WTC11 (cell line): Measurements from ENCODE around the gene SAMD3. TPM values are rescaled to one million over a fixed set of nuclear protein-coding genes. Genes with fewer than 3 reads are reported as not detected.

Experiments used
- ATAC-seq: fragments of 200-7000 bp; cut with Tn5 transposase; 2 replicates; pipeline ENCODE4 v1.10.0; 2021; ENCODE audit warnings: mild to moderate bottlenecking, moderate library complexity
- CTCF ChIA-PET: fragments of 300-600 bp; sonication (Branson Sonifier 250); formaldehyde crosslinking; loops from one replicate; lab custom pipeline; 2021; ENCODE audit warnings: antibody characterized with exemption; lab: Charles Lee
- POLR2A ChIA-PET: fragments of 350-600 bp; sonication (Branson Sonifier 250); formaldehyde crosslinking; loops from one replicate; lab custom pipeline; 2021; ENCODE audit warnings: antibody characterized with exemption; lab: Charles Lee
- DNase-seq: peaks from one replicate; pipeline ENCODE4 v3.0.0; 2021; ENCODE audit warnings: low spot score
- H3K27ac Mint-ChIP-seq: 2 replicates; pipeline ENCODE4 v1.8.0; 2021; ENCODE audit warnings: mixed read lengths
- H3K27me3 Mint-ChIP-seq: 2 replicates; pipeline ENCODE4 v1.8.0; 2021; ENCODE audit warnings: low read depth, mild to moderate bottlenecking, moderate library complexity, mixed read lengths
- H3K36me3 Mint-ChIP-seq: 2 replicates; pipeline ENCODE4 v1.8.0; 2021; ENCODE audit warnings: mixed read lengths
- H3K4me1 Mint-ChIP-seq: 2 replicates; pipeline ENCODE4 v1.8.0; 2022; ENCODE audit warnings: mixed read lengths
- H3K4me3 Mint-ChIP-seq: 2 replicates; pipeline ENCODE4 v1.8.0; 2021; ENCODE audit warnings: mild to moderate bottlenecking, moderate library complexity, mixed read lengths
- H3K9me3 Mint-ChIP-seq: 2 replicates; pipeline ENCODE4 v1.8.0; 2021; ENCODE audit warnings: mixed read lengths
- ESRRA ChIP-seq: sonication (generic); formaldehyde crosslinking; IDR thresholded peaks from 2 replicates; pipeline ENCODE4 v1.8.1; 2022; ENCODE audit warnings: mild to moderate bottlenecking, missing genetic modification reagents, borderline replicate concordance
- FOXP1 ChIP-seq: sonication (generic); formaldehyde crosslinking; IDR thresholded peaks from 2 replicates; pipeline ENCODE4 v1.8.0; 2022; ENCODE audit warnings: missing genetic modification reagents, mild to moderate bottlenecking, moderate library complexity, borderline replicate concordance
- NFYB ChIP-seq: sonication (generic); formaldehyde crosslinking; conservative IDR thresholded peaks from 2 replicates; pipeline ENCODE4 v1.8.0; 2022; ENCODE audit warnings: low read depth, missing genetic modification reagents
- NR1H2 ChIP-seq: sonication (generic); formaldehyde crosslinking; IDR thresholded peaks from 2 replicates; pipeline ENCODE4 v1.9.0; 2021; ENCODE audit warnings: mild to moderate bottlenecking, moderate library complexity, missing genetic modification reagents
- NR2C2 ChIP-seq: sonication (generic); formaldehyde crosslinking; IDR thresholded peaks from 2 replicates; pipeline ENCODE4 v1.8.0; 2022; ENCODE audit warnings: mild to moderate bottlenecking, missing genetic modification reagents
- NR3C1 ChIP-seq: sonication (generic); formaldehyde crosslinking; conservative IDR thresholded peaks from 2 replicates; pipeline ENCODE4 v1.8.1; 2023; ENCODE audit warnings: low read depth, mild to moderate bottlenecking, missing genetic modification reagents
- RELA ChIP-seq: sonication (generic); formaldehyde crosslinking; IDR thresholded peaks from 2 replicates; pipeline ENCODE4 v1.8.1; 2022; ENCODE audit warnings: missing genetic modification reagents, mild to moderate bottlenecking, borderline replicate concordance
- RORB ChIP-seq: fragments of 250-450 bp; sonication (Bioruptor Pico); IDR thresholded peaks from 2 replicates; pipeline ENCODE4 v1.9.0; 2021; ENCODE audit warnings: mild to moderate bottlenecking
- TCF7 ChIP-seq: sonication (generic); formaldehyde crosslinking; IDR thresholded peaks from 2 replicates; pipeline ENCODE4 v1.8.0; 2022; ENCODE audit warnings: mild to moderate bottlenecking, low read depth, missing genetic modification reagents, moderate library complexity
- TP53 ChIP-seq: sonication (generic); formaldehyde crosslinking; IDR thresholded peaks from 2 replicates; pipeline ENCODE4 v1.8.1; 2023; ENCODE audit warnings: mild to moderate bottlenecking, missing genetic modification reagents
- ZBTB21 ChIP-seq: sonication (generic); formaldehyde crosslinking; IDR thresholded peaks from 2 replicates; pipeline ENCODE4 v1.8.1; 2023; ENCODE audit warnings: mild to moderate bottlenecking, missing genetic modification reagents, borderline replicate concordance
- ZNF138 ChIP-seq: sonication (generic); formaldehyde crosslinking; conservative IDR thresholded peaks from 2 replicates; pipeline ENCODE4 v1.8.1; 2022; ENCODE audit warnings: mild to moderate bottlenecking, moderate library complexity, missing genetic modification reagents
- ZNF263 ChIP-seq: sonication (generic); formaldehyde crosslinking; IDR thresholded peaks from 2 replicates; pipeline ENCODE4 v1.8.1; 2022; ENCODE audit warnings: low read depth, mild to moderate bottlenecking, moderate library complexity, missing genetic modification reagents
- ZNF317 ChIP-seq: sonication (generic); formaldehyde crosslinking; IDR thresholded peaks from 2 replicates; pipeline ENCODE4 v1.8.1; 2023; ENCODE audit warnings: low read depth, mild to moderate bottlenecking, moderate library complexity, missing genetic modification reagents, borderline replicate concordance
- ZNF416 ChIP-seq: fragments of 250-450 bp; sonication (Bioruptor Pico); IDR thresholded peaks from 2 replicates; pipeline ENCODE4 v1.9.0; 2021; ENCODE audit warnings: mild to moderate bottlenecking, inconsistent platforms
- total RNA-seq: library from RNA; stranded (reverse); gene quantifications from 3 replicates; pipeline ENCODE4 v1.2.3, GENCODE V29; 2021
- TF ChIP-seq, protein P1 (sequence below): sonication (generic); formaldehyde crosslinking; IDR thresholded peaks from 2 replicates; pipeline ENCODE4 v1.8.0; 2022; ENCODE audit warnings: mild to moderate bottlenecking, missing genetic modification reagents
- TF ChIP-seq, protein P2 (sequence below): sonication (generic); formaldehyde crosslinking; IDR thresholded peaks from 2 replicates; pipeline ENCODE4 v1.8.1; 2023; ENCODE audit warnings: mild to moderate bottlenecking, missing genetic modification reagents
- TF ChIP-seq, protein P3 (sequence below): sonication (generic); formaldehyde crosslinking; IDR thresholded peaks from 2 replicates; pipeline ENCODE4 v1.8.0; 2022; ENCODE audit warnings: mild to moderate bottlenecking, missing genetic modification reagents
- TF ChIP-seq, protein P4 (sequence below): fragments of 250-450 bp; sonication (Bioruptor Pico); IDR thresholded peaks from 2 replicates; pipeline ENCODE4 v1.9.0; 2021; ENCODE audit warnings: moderate library complexity, mild to moderate bottlenecking, inconsistent platforms, borderline replicate concordance

The SAMD3 gene
- total RNA-seq, 1 experiment from 2014 or later, result 1.2 TPM

DNA sequence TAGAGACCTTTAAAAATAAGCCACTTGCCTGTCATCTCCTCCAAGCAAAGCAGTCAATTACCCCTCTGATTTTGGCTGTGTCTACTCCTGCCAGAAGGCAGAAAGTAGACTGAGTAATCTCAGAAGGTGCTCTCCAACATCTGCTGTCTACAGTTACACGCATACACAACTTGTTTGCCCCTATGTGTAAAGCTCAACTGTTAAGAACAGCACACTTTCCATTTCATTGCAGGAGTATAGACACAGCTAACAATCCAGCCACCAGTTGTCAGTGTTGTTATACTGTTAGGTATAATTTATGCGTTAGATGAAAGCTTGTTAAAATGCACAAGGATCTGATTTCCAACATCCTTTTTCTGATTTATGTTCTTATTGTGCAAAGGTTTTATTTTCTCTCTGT is 88.2 kb downstream of the SAMD3 start:
- Mint-ChIP-seq H3K9me3 (no peaks in the 10 kb centered on the region), H3K4me3 (no peak overlapping the region), H3K27ac (no peak overlapping the region)
- no peak for ATAC-seq
- CTCF ChIA-PET, result interaction anchor here (0.7 kb wide), 1 partner anchor 148 kb away, joined by 6 read pairs; no protein-coding TSS in a partner anchor
- TF ChIP-seq ZBTB21 (CRISPR knock-in tag), result no peak
- TF ChIP-seq NR1H2 (CRISPR knock-in tag), result no peak
- TF ChIP-seq ZNF263 (CRISPR knock-in tag), result no peak
- no peak for TF ChIP-seq ESRRA (CRISPR knock-in tag)
- TF ChIP-seq, all 79 proteins: peak for 0
- DNase-seq, result no peak
- Mint-ChIP-seq H3K4me1 (peaks cover 13% of the 10 kb centered on the region), H3K36me3 (peaks cover 8% of the 10 kb centered on the region), H3K27me3 (no peaks in the 10 kb centered on the region)
- POLR2A ChIA-PET, result interaction anchor here (0.8 kb wide), 1 partner anchor 285 kb away, joined by 4 read pairs; no protein-coding TSS in a partner anchor

DNA sequence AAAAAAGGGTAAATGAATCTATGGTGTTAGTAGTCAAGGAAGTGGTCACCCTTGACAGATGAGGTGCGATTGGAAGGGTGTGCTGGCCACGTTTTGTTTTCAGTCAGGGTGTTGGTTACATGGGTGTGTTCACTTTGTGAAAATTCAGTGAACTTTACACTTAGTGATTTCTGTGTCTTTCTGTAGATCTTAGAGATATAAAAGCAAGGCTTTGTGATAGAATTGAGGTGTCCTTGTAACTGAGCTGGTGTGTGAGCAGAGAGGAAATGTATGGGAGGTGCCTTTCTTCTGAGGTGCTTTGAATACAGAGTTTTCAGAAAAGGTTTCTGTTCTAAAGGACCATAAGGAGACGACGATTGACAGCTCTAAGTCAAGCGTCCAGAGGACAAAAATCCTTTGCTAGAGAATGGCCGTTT is 90.5 kb downstream of the SAMD3 start:
- Mint-ChIP-seq H3K9me3 (no peaks in the 10 kb centered on the region), H3K27me3 (no peaks in the 10 kb centered on the region), H3K4me1 (peaks cover 25% of the 10 kb centered on the region), H3K4me3 (no peak overlapping the region), H3K36me3 (peaks cover 5% of the 10 kb centered on the region; the same call in 1 of the 2 replicates), H3K27ac (0 out of 2 replicates have a peak overlapping the region, but pooled peaks have one; percentile 1)
- ATAC-seq, result no peak
- no peak for DNase-seq
- POLR2A ChIA-PET, result no interaction called here
- TF ChIP-seq, protein P1, sequence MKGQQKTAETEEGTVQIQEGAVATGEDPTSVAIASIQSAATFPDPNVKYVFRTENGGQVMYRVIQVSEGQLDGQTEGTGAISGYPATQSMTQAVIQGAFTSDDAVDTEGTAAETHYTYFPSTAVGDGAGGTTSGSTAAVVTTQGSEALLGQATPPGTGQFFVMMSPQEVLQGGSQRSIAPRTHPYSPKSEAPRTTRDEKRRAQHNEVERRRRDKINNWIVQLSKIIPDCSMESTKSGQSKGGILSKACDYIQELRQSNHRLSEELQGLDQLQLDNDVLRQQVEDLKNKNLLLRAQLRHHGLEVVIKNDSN (CRISPR knock-in tag), result no peak
- CTCF ChIA-PET, result no interaction called here

DNA sequence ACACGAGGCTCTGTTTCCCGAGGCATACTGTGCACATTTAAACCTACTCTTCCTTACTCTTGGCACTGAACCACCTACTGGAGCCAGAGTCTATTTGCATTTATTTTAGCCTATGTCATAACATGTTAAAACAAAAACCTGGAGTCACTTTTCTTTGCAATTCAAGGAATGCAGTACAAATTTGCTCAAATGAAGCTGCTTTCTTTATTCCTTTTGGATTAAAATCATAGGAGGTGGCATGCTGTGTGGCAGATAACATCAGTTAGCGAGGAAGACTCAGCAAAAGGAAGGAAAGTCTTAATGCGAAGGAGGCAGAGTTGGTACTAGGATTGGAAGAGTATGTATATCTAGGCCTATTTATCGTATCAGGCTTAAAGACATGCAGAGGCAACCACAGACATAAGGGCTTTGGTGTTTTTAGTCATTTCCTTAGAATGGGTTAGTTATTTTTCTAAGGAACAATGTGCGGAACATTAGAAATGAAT is 92.9 kb downstream of the SAMD3 start:
- DNase-seq, result no peak
- Mint-ChIP-seq H3K4me3 (no peak overlapping the region), H3K27me3 (no peaks in the 10 kb centered on the region), H3K36me3 (no peaks in the 10 kb centered on the region), H3K9me3 (no peaks in the 10 kb centered on the region), H3K4me1 (peaks cover 31% of the 10 kb centered on the region), H3K27ac (no peak overlapping the region)
- POLR2A ChIA-PET, result no interaction called here
- CTCF ChIA-PET, result no interaction called here
- TF ChIP-seq NR3C1 (CRISPR knock-in tag) (no peak), ZNF317 (CRISPR knock-in tag) (no peak), FOXP1 (CRISPR knock-in tag) (no peak), NFYB (CRISPR knock-in tag) (no peak)
- no peak for ATAC-seq

DNA sequence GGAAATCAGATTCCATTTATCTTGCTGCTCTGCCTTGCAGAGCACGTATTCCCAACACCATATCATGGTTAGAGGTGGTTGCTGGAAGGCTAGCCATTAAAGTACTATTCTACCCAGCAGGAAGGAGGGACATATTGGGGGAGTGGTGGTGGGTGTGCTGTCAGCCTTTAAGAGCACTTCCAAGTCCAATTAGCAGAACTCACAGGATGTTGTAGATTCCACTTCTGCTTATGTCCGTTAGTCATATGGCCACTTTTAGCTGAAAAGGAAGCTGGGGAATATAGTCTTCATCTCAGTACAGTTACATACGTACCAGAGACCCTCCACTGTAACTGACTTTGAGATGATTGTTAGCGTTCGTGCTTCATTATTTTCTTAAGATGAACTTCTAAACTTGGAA is 94.4 kb downstream of the SAMD3 start:
- Mint-ChIP-seq H3K4me1 (peaks cover 31% of the 10 kb centered on the region), H3K9me3 (no peaks in the 10 kb centered on the region), H3K27me3 (no peaks in the 10 kb centered on the region), H3K36me3 (no peaks in the 10 kb centered on the region), H3K27ac (no peak overlapping the region), H3K4me3 (no peak overlapping the region)
- no peak for ATAC-seq
- CTCF ChIA-PET, result no interaction called here
- DNase-seq, result no peak
- POLR2A ChIA-PET, result no interaction called here
- TF ChIP-seq ESRRA (CRISPR knock-in tag) (no peak), ZNF138 (CRISPR knock-in tag) (no peak), ZNF416 (CRISPR knock-in tag) (no peak), RELA (CRISPR knock-in tag) (no peak), NR2C2 (CRISPR knock-in tag) (no peak), TP53 (CRISPR knock-in tag) (no peak), RORB (CRISPR knock-in tag) (no peak), TCF7 (no peak), NFYB (CRISPR knock-in tag) (no peak)
- TF ChIP-seq, protein P2, sequence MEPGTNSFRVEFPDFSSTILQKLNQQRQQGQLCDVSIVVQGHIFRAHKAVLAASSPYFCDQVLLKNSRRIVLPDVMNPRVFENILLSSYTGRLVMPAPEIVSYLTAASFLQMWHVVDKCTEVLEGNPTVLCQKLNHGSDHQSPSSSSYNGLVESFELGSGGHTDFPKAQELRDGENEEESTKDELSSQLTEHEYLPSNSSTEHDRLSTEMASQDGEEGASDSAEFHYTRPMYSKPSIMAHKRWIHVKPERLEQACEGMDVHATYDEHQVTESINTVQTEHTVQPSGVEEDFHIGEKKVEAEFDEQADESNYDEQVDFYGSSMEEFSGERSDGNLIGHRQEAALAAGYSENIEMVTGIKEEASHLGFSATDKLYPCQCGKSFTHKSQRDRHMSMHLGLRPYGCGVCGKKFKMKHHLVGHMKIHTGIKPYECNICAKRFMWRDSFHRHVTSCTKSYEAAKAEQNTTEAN (CRISPR knock-in tag), result no peak
- TF ChIP-seq, protein P3, sequence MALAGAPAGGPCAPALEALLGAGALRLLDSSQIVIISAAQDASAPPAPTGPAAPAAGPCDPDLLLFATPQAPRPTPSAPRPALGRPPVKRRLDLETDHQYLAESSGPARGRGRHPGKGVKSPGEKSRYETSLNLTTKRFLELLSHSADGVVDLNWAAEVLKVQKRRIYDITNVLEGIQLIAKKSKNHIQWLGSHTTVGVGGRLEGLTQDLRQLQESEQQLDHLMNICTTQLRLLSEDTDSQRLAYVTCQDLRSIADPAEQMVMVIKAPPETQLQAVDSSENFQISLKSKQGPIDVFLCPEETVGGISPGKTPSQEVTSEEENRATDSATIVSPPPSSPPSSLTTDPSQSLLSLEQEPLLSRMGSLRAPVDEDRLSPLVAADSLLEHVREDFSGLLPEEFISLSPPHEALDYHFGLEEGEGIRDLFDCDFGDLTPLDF (CRISPR knock-in tag), result no peak
- TF ChIP-seq, protein P4, sequence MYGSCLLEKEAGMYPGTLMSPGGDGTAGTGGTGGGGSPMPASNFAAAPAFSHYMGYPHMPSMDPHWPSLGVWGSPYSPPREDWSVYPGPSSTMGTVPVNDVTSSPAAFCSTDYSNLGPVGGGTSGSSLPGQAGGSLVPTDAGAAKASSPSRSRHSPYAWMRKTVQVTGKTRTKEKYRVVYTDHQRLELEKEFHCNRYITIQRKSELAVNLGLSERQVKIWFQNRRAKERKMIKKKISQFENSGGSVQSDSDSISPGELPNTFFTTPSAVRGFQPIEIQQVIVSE (CRISPR knock-in tag), result no peak
- TF ChIP-seq, protein P1 (CRISPR knock-in tag), result no peak
